Measurements from ENCODE around the gene EIF1B.
"Not testable (repeated sequence)": the region's sequence is repeated elsewhere in the genome, so short reads cannot be mapped to it uniquely, and the experiment has no call there.

EIF1B gene

GRCh38 chr3:40309418-40309924 lies at the start of gene EIF1B:
Gene EIF1B (plus strand): TSS chr3:40309707. CDS start chr3:40309942, 235 bp downstream.
- peak; percentile 98 for DNase-seq

- no peak for DNase-seq
Observed at GRCh38 chr3:40262331-40262730, 47.2 kb upstream of the EIF1B start.

- DNase-seq: no peak
Observed at GRCh38 chr3:40264451-40264850, 45.1 kb upstream of the EIF1B start.

- no peak for DNase-seq
Observed at GRCh38 chr3:40265181-40265580, 44.3 kb upstream of the EIF1B start.

GRCh38 chr3:40267937-40268724 lies 41.4 kb upstream of the EIF1B start:
- no peak for DNase-seq

GRCh38 chr3:40268802-40269524 lies 40.5 kb upstream of the EIF1B start:
- DNase-seq: no peak

- no peak for DNase-seq
Observed at GRCh38 chr3:40278791-40279190, 30.7 kb upstream of the EIF1B start.

GRCh38 chr3:40281995-40282394 lies 27.5 kb upstream of the EIF1B start:
- DNase-seq: no peak

GRCh38 chr3:40283057-40283456 lies 26.4 kb upstream of the EIF1B start:
- DNase-seq: not testable (repeated sequence)

- DNase-seq: no peak
Observed at GRCh38 chr3:40287248-40287647, 22.3 kb upstream of the EIF1B start.

GRCh38 chr3:40290396-40290795 lies 19.1 kb upstream of the EIF1B start:
- peak; percentile 59 for DNase-seq

GRCh38 chr3:40291471-40291870 lies 18.0 kb upstream of the EIF1B start:
- DNase-seq: no peak

- DNase-seq: no peak
Observed at GRCh38 chr3:40292637-40293349, 16.7 kb upstream of the EIF1B start.

GRCh38 chr3:40294434-40294833 lies 15.1 kb upstream of the EIF1B start:
- no peak for DNase-seq

- no peak for DNase-seq
Observed at GRCh38 chr3:40298075-40298474, 11.4 kb upstream of the EIF1B start.

GRCh38 chr3:40299130-40299720 lies 10.3 kb upstream of the EIF1B start:
- DNase-seq: no peak

- peak; percentile 52 for DNase-seq
Observed at GRCh38 chr3:40299721-40300335, 9.7 kb upstream of the EIF1B start.

- no peak for DNase-seq
Observed at GRCh38 chr3:40302784-40303183, 6.7 kb upstream of the EIF1B start.

- DNase-seq: no peak
Observed at GRCh38 chr3:40304352-40304751, 5.2 kb upstream of the EIF1B start.

GRCh38 chr3:40306336-40306735 lies 3.2 kb upstream of the EIF1B start:
- no peak for DNase-seq

- DNase-seq: no peak
Observed at GRCh38 chr3:40307176-40307575, 2.3 kb upstream of the EIF1B start.

- DNase-seq: no peak
Observed at GRCh38 chr3:40308725-40309417, 636 bp upstream of the EIF1B start.

Measured in RPMI8226 (cell line).